CD4-positive, alpha-beta T cell treated with Interleukin-1 beta for 1 hour (primary cell): ENCODE data around the gene STIM2.
A peak's percentile ranks its signal among the peaks of the same experiment; 100 is the strongest.
"Not testable (repeated sequence)": the region's sequence is repeated elsewhere in the genome, so short reads cannot be mapped to it uniquely, and the experiment has no call there.

Experiments
- DNase-seq, 2 donors: peaks; one replicate each; pipeline ENCODE4 v3.0.0-alpha.2; 2020 to 2022

Gene STIM2

GRCh38 chr4:26958925-26959653 is 98.4 kb downstream of the STIM2 start:
- no peak for DNase-seq

- DNase-seq = no peak
Measured at GRCh38 chr4:26959654-26960047, 99.0 kb downstream of the STIM2 start.

GRCh38 chr4:26962720-26963119 is 102.1 kb downstream of the STIM2 start:
- DNase-seq = no peak

- no peak for DNase-seq
Measured at GRCh38 chr4:26964512-26964911, 103.9 kb downstream of the STIM2 start.

- no peak for DNase-seq
Measured at GRCh38 chr4:26964994-26965393, 104.4 kb downstream of the STIM2 start.

GRCh38 chr4:26975464-26976181 is 115.0 kb downstream of the STIM2 start:
- not testable (repeated sequence) for DNase-seq

- DNase-seq = no peak
Measured at GRCh38 chr4:26978387-26979053, 117.9 kb downstream of the STIM2 start.

- DNase-seq = no peak
Measured at GRCh38 chr4:26984896-26985295, 124.3 kb downstream of the STIM2 start.

- DNase-seq = peak in 1 of 2 donors; percentile 62
Measured at GRCh38 chr4:26985873-26986272, 125.2 kb downstream of the STIM2 start.

- no peak for DNase-seq
Measured at GRCh38 chr4:26987191-26987590, 126.5 kb downstream of the STIM2 start.

GRCh38 chr4:26991057-26991456 is 130.4 kb downstream of the STIM2 start:
- no peak for DNase-seq

GRCh38 chr4:26992657-26993361 is 132.2 kb downstream of the STIM2 start:
- DNase-seq = peak in 1 of 2 donors; percentile 49

GRCh38 chr4:26993539-26993938 is 132.9 kb downstream of the STIM2 start:
- no peak for DNase-seq

GRCh38 chr4:26993967-26994366 is 133.3 kb downstream of the STIM2 start:
- DNase-seq = no peak

- no peak for DNase-seq
Measured at GRCh38 chr4:26995316-26995715, 134.7 kb downstream of the STIM2 start.

- DNase-seq = no peak
Measured at GRCh38 chr4:26996745-26997144, 136.1 kb downstream of the STIM2 start.

- no peak for DNase-seq
Measured at GRCh38 chr4:26999689-27000088, 139.0 kb downstream of the STIM2 start.

GRCh38 chr4:27000122-27000521 is 139.5 kb downstream of the STIM2 start:
- DNase-seq = no peak

- DNase-seq = peak in 1 of 2 donors; percentile 44
Measured at GRCh38 chr4:27000820-27001219, 140.2 kb downstream of the STIM2 start.

- no peak for DNase-seq
Measured at GRCh38 chr4:27001398-27002164, 140.9 kb downstream of the STIM2 start.

- no peak for DNase-seq
Measured at GRCh38 chr4:27003642-27004113, 143.0 kb downstream of the STIM2 start.

- no peak for DNase-seq
Measured at GRCh38 chr4:27005501-27005900, 144.9 kb downstream of the STIM2 start.
